ENCODE data around the gene FHIT. TPM values are rescaled to one million over a fixed set of nuclear protein-coding genes. Genes with fewer than 3 reads are reported as not detected.

FHIT gene
- total RNA-seq, 2 donors from 2014 or later = 8.7 to 12.7 TPM

DNA sequence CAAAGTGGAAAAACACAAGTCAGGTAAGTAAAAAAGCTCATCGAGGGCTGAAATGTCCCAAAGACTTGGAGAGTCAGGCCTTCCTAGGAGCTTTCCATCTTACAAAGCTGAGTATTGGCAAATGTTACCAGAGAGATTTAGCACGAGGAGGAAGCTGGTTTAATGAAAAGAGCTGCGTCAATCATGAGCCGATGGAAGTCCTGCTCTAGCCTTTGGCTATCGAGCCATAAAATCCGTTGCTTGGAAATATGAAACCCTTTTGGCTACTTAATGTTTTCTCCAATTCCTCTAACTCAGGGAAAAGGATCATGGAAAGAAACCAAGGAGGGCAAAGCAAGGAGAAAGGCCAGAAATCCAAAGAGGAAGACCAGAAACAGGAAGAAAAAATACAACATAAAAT is 1074.6 kb downstream of the FHIT start:
- peak in 1 of 2 donors; percentile 23 for ATAC-seq
- DNase-seq = no peak
- intact Hi-C loops (cut with DNase I) = no loop called here

DNA sequence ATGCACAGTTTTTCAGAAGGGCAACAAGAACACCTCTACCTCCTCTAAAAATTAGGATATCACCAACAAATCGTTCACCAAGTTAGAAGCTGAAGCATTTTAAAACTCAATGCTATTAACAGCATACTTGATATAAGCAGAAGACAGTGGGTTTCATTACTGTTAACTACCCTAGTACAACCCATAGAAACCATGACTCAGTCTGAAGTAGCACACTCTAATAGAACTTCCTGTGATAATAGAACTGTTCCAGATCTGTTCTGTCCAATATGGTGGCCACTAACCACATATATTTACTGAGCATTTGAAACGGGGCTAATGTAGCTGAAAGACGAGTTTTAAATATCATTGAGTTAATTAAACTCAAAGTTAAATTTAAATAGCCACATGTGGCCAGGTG is 1075.6 kb downstream of the FHIT start:
- intact Hi-C loops (cut with DNase I) = no loop called here
- DNase-seq = no peak
- no peak for ATAC-seq

- intact Hi-C loops (cut with DNase I) = no loop called here
- DNase-seq = no peak
Measured at GRCh38 chr3:60169755-60170154, 1081.5 kb downstream of the FHIT start.

GRCh38 chr3:60167186-60167585 is 1084.1 kb downstream of the FHIT start:
- intact Hi-C loops (cut with DNase I) = no loop called here
- no peak for DNase-seq

More at GRCh38 chr3:60169755-60170154, 1081.5 kb downstream of the FHIT start:
- ATAC-seq = no peak

GRCh38 chr3:60160822-60161748 is 1090.2 kb downstream of the FHIT start:
- intact Hi-C loops (cut with DNase I) = no loop called here
- ATAC-seq (peak in 1 of 2 donors; percentile 57), DNase-seq (no peak)

More at GRCh38 chr3:60167186-60167585, 1084.1 kb downstream of the FHIT start:
- ATAC-seq = no peak

- DNase-seq = no peak
- intact Hi-C loops (cut with DNase I) = no loop called here
- ATAC-seq = no peak
Measured at GRCh38 chr3:60160111-60160821, 1091.0 kb downstream of the FHIT start.

DNA sequence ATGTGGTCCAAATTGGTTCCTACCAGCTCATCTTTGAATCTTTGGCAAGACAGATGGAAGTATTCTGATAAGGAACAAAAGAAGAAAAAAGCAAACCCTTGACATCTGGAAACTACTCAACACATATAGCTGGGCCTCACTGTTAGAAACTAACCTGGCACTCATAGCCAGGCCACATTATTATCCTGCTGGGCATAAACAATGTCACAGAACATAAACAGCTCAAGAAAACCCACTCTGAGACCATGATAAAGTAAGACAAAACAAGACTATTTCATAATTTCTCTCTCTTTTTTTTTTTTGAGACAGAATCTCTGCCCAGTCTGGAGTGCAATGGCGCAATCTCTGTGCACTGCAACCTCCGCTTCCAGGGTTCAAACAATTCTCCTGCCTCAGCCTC is 1093.2 kb downstream of the FHIT start:
- no peak for DNase-seq
- intact Hi-C loops (cut with DNase I) = no loop called here
- no peak for ATAC-seq

DNA sequence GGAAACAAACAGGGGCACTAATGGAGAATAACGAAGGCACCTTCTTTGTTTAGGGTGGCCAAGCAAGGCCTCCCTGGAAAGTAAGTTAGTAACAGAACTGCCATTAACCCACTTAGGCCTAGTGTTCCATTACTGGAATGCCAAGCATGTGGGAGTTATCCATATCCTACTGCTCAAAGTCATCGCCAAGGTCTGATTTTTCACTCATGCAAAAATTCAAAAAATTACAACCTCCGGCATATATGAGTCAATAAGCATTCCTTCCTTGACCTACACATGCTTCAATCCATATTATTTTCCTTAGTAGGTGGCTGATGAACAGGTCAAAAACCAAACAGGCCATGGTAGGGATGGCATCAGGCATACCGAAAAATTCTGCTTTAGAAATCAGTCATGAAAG is 1097.2 kb downstream of the FHIT start:
- ATAC-seq (no peak), DNase-seq (no peak)
- intact Hi-C loops (cut with DNase I) = no loop called here

- no peak for DNase-seq
Measured at GRCh38 chr3:60153221-60153999, 1097.8 kb downstream of the FHIT start.

GRCh38 chr3:60149501-60149900 is 1101.8 kb downstream of the FHIT start:
- intact Hi-C loops (cut with DNase I) = no loop called here
- DNase-seq = no peak

More at GRCh38 chr3:60153221-60153999, 1097.8 kb downstream of the FHIT start:
- intact Hi-C loops (cut with DNase I) = no loop called here
- ATAC-seq = no peak

GRCh38 chr3:60147249-60147950 is 1103.9 kb downstream of the FHIT start:
- intact Hi-C loops (cut with DNase I) = no loop called here
- ATAC-seq (no peak), DNase-seq (no peak)

More at GRCh38 chr3:60149501-60149900, 1101.8 kb downstream of the FHIT start:
- no peak for ATAC-seq

- intact Hi-C loops (cut with DNase I) = no loop called here
- DNase-seq (no peak), ATAC-seq (no peak)
Measured at GRCh38 chr3:60146121-60146520, 1105.1 kb downstream of the FHIT start.

DNA sequence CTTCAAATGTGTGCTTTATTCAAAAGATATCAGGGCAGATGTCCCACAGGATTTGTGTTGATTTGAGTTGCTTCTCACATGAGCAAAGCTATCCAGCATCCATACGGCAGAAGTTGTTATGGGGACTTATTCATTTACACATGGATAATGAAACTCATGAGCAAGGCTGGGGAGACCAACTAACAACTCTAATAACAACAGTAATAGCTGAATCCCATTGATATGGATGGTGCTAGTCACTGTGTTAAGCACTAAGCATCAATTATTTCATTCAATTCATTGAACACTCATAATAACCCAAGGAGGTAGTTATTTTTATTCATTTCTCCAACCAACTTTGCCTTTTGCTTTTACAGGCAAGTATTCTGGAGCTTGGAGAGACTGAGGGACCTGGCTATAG is 1107.2 kb downstream of the FHIT start:
- ATAC-seq (no peak), DNase-seq (no peak)
- intact Hi-C loops (cut with DNase I) = no loop called here

DNA sequence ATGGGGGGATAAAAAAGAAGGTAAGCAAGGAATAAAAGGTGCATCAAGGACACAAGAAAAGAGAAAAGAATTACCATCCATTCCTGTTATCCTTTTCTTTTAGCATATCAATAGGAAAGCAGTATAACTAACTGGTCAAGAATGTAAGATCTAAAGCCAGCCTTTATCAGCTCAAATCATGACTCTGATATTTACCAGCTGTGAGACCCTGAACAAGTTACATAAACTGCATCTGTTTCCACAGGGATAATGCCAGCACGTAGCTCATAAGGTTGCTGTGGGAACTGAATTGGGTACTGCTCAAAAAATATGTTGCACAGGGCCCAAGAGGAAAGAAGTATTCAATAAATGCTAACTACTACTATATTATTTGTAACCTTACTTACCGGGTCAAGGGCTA is 1109.2 kb downstream of the FHIT start:
- intact Hi-C loops (cut with DNase I) = no loop called here
- DNase-seq (no peak), ATAC-seq (peak; percentile 47 to 66)

GRCh38 chr3:60140160-60140559 is 1111.1 kb downstream of the FHIT start:
- no peak for ATAC-seq
- DNase-seq = no peak
- intact Hi-C loops (cut with DNase I) = no loop called here

DNA sequence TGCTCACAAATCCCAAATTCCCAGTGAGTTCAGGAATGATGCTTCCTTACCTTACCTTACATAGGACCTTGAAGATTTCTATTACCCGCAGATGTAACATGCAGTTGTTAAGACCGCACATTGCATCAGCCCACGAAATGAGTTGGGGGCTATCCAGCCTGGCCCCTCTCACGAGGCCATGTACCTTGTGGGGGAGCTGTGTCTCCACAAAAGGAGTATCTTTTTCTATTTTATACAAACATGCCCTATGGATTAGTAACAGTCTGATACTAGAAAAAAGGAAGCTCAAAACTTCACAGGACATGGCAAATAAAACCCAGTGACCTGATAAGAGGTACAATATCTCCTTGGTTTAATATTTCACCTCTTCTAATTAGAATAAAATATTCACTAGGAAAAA is 1114.7 kb downstream of the FHIT start:
- ATAC-seq (no peak), DNase-seq (no peak)
- intact Hi-C loops (cut with DNase I) = no loop called here

DNA sequence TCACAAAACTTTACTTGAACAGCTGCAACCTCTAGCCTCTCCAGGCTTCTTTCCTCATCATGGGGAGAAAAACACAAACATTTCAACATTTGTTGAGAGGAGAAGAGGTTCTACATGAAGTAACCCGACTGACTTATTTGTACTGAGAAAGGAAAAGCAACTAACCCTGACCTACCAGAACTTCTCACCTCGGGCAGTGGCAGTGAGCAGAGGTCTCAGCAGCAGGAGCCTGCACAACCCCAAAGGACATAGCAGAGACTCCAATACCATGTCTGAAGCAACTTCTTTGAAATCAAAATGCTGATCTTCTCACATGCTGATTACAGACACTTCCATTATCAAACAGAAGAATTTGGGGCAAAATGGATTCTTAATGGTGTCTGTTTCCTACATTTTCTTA is 1115.8 kb downstream of the FHIT start:
- no peak for ATAC-seq
- DNase-seq = no peak
- intact Hi-C loops (cut with DNase I) = no loop called here

DNA sequence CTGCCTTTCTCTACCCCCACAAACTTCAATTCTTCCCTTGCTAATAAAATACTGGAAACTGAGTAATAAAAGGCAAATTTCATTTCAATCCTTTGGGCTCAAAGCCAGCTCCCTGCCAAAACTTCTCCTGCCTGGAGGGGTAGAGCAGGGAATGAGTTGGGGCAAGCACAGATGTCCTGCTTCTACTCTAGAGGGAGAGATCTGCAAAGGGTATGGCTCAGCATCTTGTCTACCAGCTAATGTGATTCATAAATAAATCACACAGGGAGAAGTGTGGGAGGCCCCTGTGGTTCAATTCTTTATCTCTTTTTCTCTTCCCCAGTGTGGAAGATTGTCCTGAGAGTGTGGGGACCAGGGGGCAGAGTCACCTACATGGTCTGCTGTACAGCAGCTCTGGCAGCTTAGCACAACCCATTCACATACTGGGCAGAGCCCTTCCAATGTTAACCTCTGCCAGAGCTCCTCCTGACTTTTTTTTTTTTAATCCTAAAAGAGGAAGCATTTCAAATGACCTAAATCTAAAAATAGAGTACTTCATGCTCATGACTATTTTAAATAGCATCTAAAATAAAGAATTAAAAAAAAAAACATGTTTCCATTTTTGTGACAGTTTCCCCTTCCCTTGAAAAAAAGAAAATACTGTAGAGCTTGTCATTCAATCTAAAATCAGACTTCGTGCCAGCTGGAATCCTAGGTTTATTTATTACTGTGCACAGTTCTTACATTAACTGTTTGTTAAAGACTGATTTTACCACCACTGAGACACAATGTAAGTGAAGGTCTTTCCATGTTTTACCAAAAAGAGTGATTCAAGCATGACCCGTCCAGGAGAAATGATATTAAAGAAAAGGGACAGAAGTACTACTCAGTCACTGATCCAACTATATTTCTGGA is 1117.7 kb downstream of the FHIT start:
- no peak for DNase-seq
- intact Hi-C loops (cut with DNase I) = no loop called here
- ATAC-seq = peak; percentile 71 to 85

Data from left cardiac atrium (tissue), 4 donors.